ENCODE measurements around the gene SPOCK1. TPM values are rescaled to one million over a fixed set of nuclear protein-coding genes. Genes with fewer than 3 reads are reported as not detected.

The SPOCK1 gene
- total and polyA plus RNA-seq, 2 experiments from 2014 or later = 5.6 to 10.1 TPM

GRCh38 chr5:137367951-137368350 is 131.2 kb downstream of the SPOCK1 start:
- Histone ChIP-seq H3K79me2 (no peaks in the 10 kb centered on the region), H3K36me3 (replicated peaks; ENCODE audit: insufficient read depth, low read depth) (no peaks in the 10 kb centered on the region), H3K4me2 (no peak overlapping the region), H3K4me1 (ENCODE audit: insufficient read depth) (no peaks in the 10 kb centered on the region), H3K27ac (no peak overlapping the region), H4K20me1 (ENCODE audit: insufficient read depth, poor library complexity, severe bottlenecking) (no peaks in the 10 kb centered on the region), H2AFZ (no peak overlapping the region), H3K4me3 (no peak overlapping the region), H3K27me3 (peaks cover 15% of the 10 kb centered on the region), H3K9me2 (replicated peaks; ENCODE audit: insufficient read depth) (no peaks in the 10 kb centered on the region), H3K9me3 (ENCODE audit: low read depth) (no peaks in the 10 kb centered on the region)
- TF ChIP-seq EZH2phosphoT487 (IDR thresholded peaks at IDR 0.05; ENCODE audit: low read depth, severe bottlenecking, unreplicated experiment) = no peak
- TF ChIP-seq EZH2 (IDR thresholded peaks at IDR 0.05; ENCODE audit: borderline replicate concordance) = no peak
- TF ChIP-seq CTCF (IDR thresholded peaks at IDR 0.05; ENCODE audit: poor library complexity) = no peak
- WGBS (ENCODE audit: low lambda C conversion rate, missing lambda C conversion rate) = 86% methylated on average over 1 of the region's 1 CpG
- DNase-seq (ENCODE audit: low spot score) = no peak

GRCh38 chr5:137366526-137366925 is 132.6 kb downstream of the SPOCK1 start:
- no peak for TF ChIP-seq EZH2phosphoT487 (IDR thresholded peaks at IDR 0.05; ENCODE audit: low read depth, severe bottlenecking, unreplicated experiment)
- TF ChIP-seq EZH2 (IDR thresholded peaks at IDR 0.05; ENCODE audit: borderline replicate concordance) = no peak
- TF ChIP-seq CTCF (IDR thresholded peaks at IDR 0.05; ENCODE audit: poor library complexity) = no peak
- Histone ChIP-seq H3K4me2 (no peak overlapping the region), H3K9me3 (ENCODE audit: low read depth) (no peaks in the 10 kb centered on the region), H3K9me2 (replicated peaks; ENCODE audit: insufficient read depth) (no peaks in the 10 kb centered on the region), H3K27me3 (peaks cover 15% of the 10 kb centered on the region), H3K4me3 (no peak overlapping the region), H3K4me1 (ENCODE audit: insufficient read depth) (no peaks in the 10 kb centered on the region), H2AFZ (no peak overlapping the region), H4K20me1 (ENCODE audit: insufficient read depth, poor library complexity, severe bottlenecking) (no peaks in the 10 kb centered on the region), H3K79me2 (no peaks in the 10 kb centered on the region), H3K27ac (no peak overlapping the region), H3K36me3 (replicated peaks; ENCODE audit: insufficient read depth, low read depth) (no peaks in the 10 kb centered on the region)
- no peak for DNase-seq (ENCODE audit: low spot score)
- WGBS (ENCODE audit: low lambda C conversion rate, missing lambda C conversion rate) = 45% methylated on average over 3 of the region's 3 CpGs

- no peak overlapping the region for H3K27ac ChIP-seq
- H3K4me1 ChIP-seq (ENCODE audit: insufficient read depth) = no peaks in the 10 kb centered on the region
- no peak overlapping the region for H3K4me3 ChIP-seq
- WGBS (ENCODE audit: low lambda C conversion rate, missing lambda C conversion rate) = 66% methylated on average over 3 of the region's 3 CpGs
- no peaks in the 10 kb centered on the region for H3K79me2 ChIP-seq
- H3K9me3 ChIP-seq (ENCODE audit: low read depth) = no peaks in the 10 kb centered on the region
- no peaks in the 10 kb centered on the region for H3K36me3 ChIP-seq (replicated peaks; ENCODE audit: insufficient read depth, low read depth)
- no peaks in the 10 kb centered on the region for H4K20me1 ChIP-seq (ENCODE audit: insufficient read depth, poor library complexity, severe bottlenecking)
- peaks cover 15% of the 10 kb centered on the region for H3K27me3 ChIP-seq
- H2AFZ ChIP-seq = no peak overlapping the region
- no peak for TF ChIP-seq EZH2phosphoT487 (IDR thresholded peaks at IDR 0.05; ENCODE audit: low read depth, severe bottlenecking, unreplicated experiment)
- no peak for TF ChIP-seq EZH2 (IDR thresholded peaks at IDR 0.05; ENCODE audit: borderline replicate concordance)
- no peak for TF ChIP-seq CTCF (IDR thresholded peaks at IDR 0.05; ENCODE audit: poor library complexity)
- DNase-seq (ENCODE audit: low spot score) = no peak
- H3K4me2 ChIP-seq = no peak overlapping the region
- no peaks in the 10 kb centered on the region for H3K9me2 ChIP-seq (replicated peaks; ENCODE audit: insufficient read depth)
Observed at GRCh38 chr5:137365126-137365865, 133.8 kb downstream of the SPOCK1 start.

All from hepatocyte (in vitro differentiated cells).